OCI-LY7 (cell line): Measurements from ENCODE around the gene DMC1. TPM values are rescaled to one million over a fixed set of nuclear protein-coding genes. Genes with fewer than 3 reads are reported as not detected.

Experiments
- BruUV-seq: library from RNA; stranded (reverse); fragments of 400-500 nt; replicated peaks from 2 replicates; lab custom pipeline; 2021; lab: Mats Ljungman, UMichigan
- CTCF ChIA-PET: fragments of 300-600 bp; sonication (Branson Sonifier 250); formaldehyde crosslinking; loops from one replicate; lab custom pipeline; 2022; ENCODE audit warnings: antibody characterized with exemption; ENCODE audit not compliant: unreplicated experiment; lab: Charles Lee
- POLR2A ChIA-PET: fragments of 300-600 bp; sonication (Branson Sonifier 250); formaldehyde crosslinking; loops from one replicate; lab custom pipeline; 2022; ENCODE audit warnings: antibody characterized with exemption; lab: Charles Lee
- DNase-seq: peaks from one replicate; pipeline ENCODE4 v3.0.0-alpha.2; 2015; ENCODE audit warnings: low spot score
- H2AFZ ChIP-seq: fragments of 200-600 bp; sonication (generic), shearing (Covaris generic); 2 replicates; pipeline ENCODE4 v1.6.1; 2014; ENCODE audit warnings: mild to moderate bottlenecking, antibody characterized with exemption, low read length, moderate library complexity
- H3K27ac ChIP-seq: fragments of 200-600 bp; sonication (generic); 2 replicates; pipeline ENCODE4 v1.5.1; 2014; ENCODE audit warnings: mixed run types, low read depth, mild to moderate bottlenecking, moderate library complexity, low read length, inconsistent platforms; ENCODE audit not compliant: poor library complexity, severe bottlenecking
- H3K36me3 ChIP-seq: fragments of 200-600 bp; sonication (generic); 2 replicates; pipeline ENCODE4 v1.6.1; 2014; ENCODE audit warnings: mild to moderate bottlenecking, antibody characterized with exemption, low read length, moderate library complexity, mixed read lengths; ENCODE audit not compliant: insufficient read depth
- H3K4me1 ChIP-seq: fragments of 200-600 bp; sonication (generic); 2 replicates; pipeline ENCODE4 v1.5.1; 2014; ENCODE audit warnings: mild to moderate bottlenecking, low read length; ENCODE audit not compliant: insufficient read depth, poor library complexity, severe bottlenecking
- H3K4me2 ChIP-seq: fragments of 200-600 bp; sonication (generic); 2 replicates; pipeline ENCODE4 v1.6.1; 2014; ENCODE audit warnings: mild to moderate bottlenecking, low read length
- H3K4me3 ChIP-seq: fragments of 200-600 bp; sonication (generic); 2 replicates; pipeline ENCODE4 v1.5.1; 2014; ENCODE audit warnings: mild to moderate bottlenecking, low read depth, low read length; ENCODE audit not compliant: poor library complexity, severe bottlenecking
- H3K79me2 ChIP-seq: fragments of 200-600 bp; sonication (generic); 2 replicates; pipeline ENCODE4 v1.6.1; 2016; ENCODE audit warnings: low read depth, mild to moderate bottlenecking, low read length, moderate library complexity, mixed read lengths; ENCODE audit not compliant: insufficient read depth
- H3K9me2 ChIP-seq: fragments of 200-600 bp; sonication (generic); 2 replicates; pipeline ENCODE4 v1.6.1; 2016; ENCODE audit warnings: mild to moderate bottlenecking, low read length, mixed read lengths; ENCODE audit not compliant: insufficient read depth
- H3K9me3 ChIP-seq: fragments of 200-600 bp; sonication (generic); 2 replicates; pipeline ENCODE4 v1.6.1; 2014; ENCODE audit warnings: mild to moderate bottlenecking, mixed run types, low read length, mixed read lengths
- H4K20me1 ChIP-seq: fragments of 200-600 bp; sonication (generic); 2 replicates; pipeline ENCODE4 v1.6.1; 2014; ENCODE audit warnings: mild to moderate bottlenecking, antibody characterized with exemption, low read length, moderate library complexity, mixed read lengths; ENCODE audit not compliant: insufficient read depth
- CTCF ChIP-seq: fragments of 200-600 bp; sonication (generic); conservative IDR thresholded peaks from 2 replicates; pipeline ENCODE4 v1.5.1; 2014; ENCODE audit warnings: mild to moderate bottlenecking, antibody characterized with exemption, low read length, moderate library complexity, mixed read lengths
- EZH2phosphoT487 ChIP-seq: fragments of 200-600 bp; sonication (generic); IDR thresholded peaks from 2 replicates; pipeline ENCODE4 v1.6.1; 2018; ENCODE audit warnings: low read depth, borderline replicate concordance, mild to moderate bottlenecking, mixed run types, antibody characterized with exemption, low read length, moderate library complexity, mixed read lengths
- intact Hi-C: fragments of 100-400 bp; cut with micrococcal nuclease; formaldehyde crosslinking; loops from one replicate; pipeline ENCODE4 v1.10.0; 2022; ENCODE audit not compliant: unreplicated experiment
- total RNA-seq, 2 experiments: library from RNA; depleted of rRNA in 1 of 2; stranded (reverse); fragments of >200 nt in 1 of 2; shearing (Covaris generic) in 1 of 2; gene quantifications; 2 replicates each; pipeline ENCODE4 v1.2.3, GENCODE V29; 2014 to 2022

Gene DMC1
- total RNA-seq, 2 experiments from 2014 or later, result 40.6 to 44.3 TPM

GRCh38 chr22:38531251-38531938, 38.6 kb downstream of the DMC1 start:
- no peaks in the 10 kb centered on the region for H3K79me2 ChIP-seq
- TSS peak; percentile 37 for BruUV-seq
- H4K20me1 ChIP-seq, result no peaks in the 10 kb centered on the region
- ChIA-PET CTCF (no interaction called here), POLR2A (interaction anchor here (0.6 kb wide), 1 partner anchor 52 kb away, joined by 3 read pairs; no protein-coding TSS in a partner anchor)
- no peaks in the 10 kb centered on the region for H3K4me1 ChIP-seq
- H3K4me3 ChIP-seq, result no peak overlapping the region
- intact Hi-C loops, result no loop called here
- H3K27ac ChIP-seq, result peak overlapping the region; percentile 4
- no peak for DNase-seq
- peaks cover 32% of the 10 kb centered on the region for H3K36me3 ChIP-seq
- H3K9me2 ChIP-seq, result no peaks in the 10 kb centered on the region
- H3K9me3 ChIP-seq, result no peaks in the 10 kb centered on the region
- H3K4me2 ChIP-seq, result no peak overlapping the region
- no peak overlapping the region for H2AFZ ChIP-seq
- no peak for TF ChIP-seq EZH2phosphoT487
- TF ChIP-seq CTCF, result no peak

- H3K79me2 ChIP-seq, result no peaks in the 10 kb centered on the region
- TF ChIP-seq CTCF (no peak), EZH2phosphoT487 (no peak)
- no TSS peak for BruUV-seq
- H3K4me1 ChIP-seq, result no peaks in the 10 kb centered on the region
- H3K4me2 ChIP-seq, result no peak overlapping the region
- ChIA-PET CTCF (no interaction called here), POLR2A (no interaction called here)
- no peaks in the 10 kb centered on the region for H4K20me1 ChIP-seq
- no peak for DNase-seq
- H3K9me2 ChIP-seq, result no peaks in the 10 kb centered on the region
- intact Hi-C loops, result no loop called here
- no peak overlapping the region for H2AFZ ChIP-seq
- H3K9me3 ChIP-seq, result no peaks in the 10 kb centered on the region
- peaks cover under 1% of the 10 kb centered on the region; the same call in 1 of the 2 replicates for H3K36me3 ChIP-seq
- no peak overlapping the region for H3K4me3 ChIP-seq
- H3K27ac ChIP-seq, result no peak overlapping the region
These were observed 45.6 kb downstream of the DMC1 start for GRCh38 chr22:38524429-38524828.

- intact Hi-C loops, result no loop called here
- H3K79me2 ChIP-seq, result no peaks in the 10 kb centered on the region
- H3K27ac ChIP-seq, result no peak overlapping the region
- H3K4me2 ChIP-seq, result no peak overlapping the region
- no peaks in the 10 kb centered on the region for H3K4me1 ChIP-seq
- no peak for DNase-seq
- TF ChIP-seq CTCF, result no peak
- no peaks in the 10 kb centered on the region for H3K9me2 ChIP-seq
- no peak overlapping the region for H2AFZ ChIP-seq
- CTCF ChIA-PET, result no interaction called here
- no peaks in the 10 kb centered on the region for H3K9me3 ChIP-seq
- POLR2A ChIA-PET, result interaction anchor here (0.6 to 1.6 kb wide), 3 partner anchors 13 to 22 kb away, joined by 3 to 4 read pairs (median 4); no protein-coding TSS in a partner anchor
- no TSS peak for BruUV-seq
- no peaks in the 10 kb centered on the region; the same call in 1 of the 2 replicates for H3K36me3 ChIP-seq
- no peak overlapping the region for H3K4me3 ChIP-seq
- H4K20me1 ChIP-seq, result no peaks in the 10 kb centered on the region
These were observed 46.5 kb downstream of the DMC1 start for GRCh38 chr22:38523479-38523878.
